GM12878 (cell line): Measurements from ENCODE around the gene PIGU. TPM values are rescaled to one million over a fixed set of nuclear protein-coding genes. Genes with fewer than 3 reads are reported as not detected.

Source experiments
- BCLAF1 ChIP-seq: fragments of 450-650 bp; IDR thresholded peaks from 2 replicates; pipeline ENCODE4 v1.6.1; 2017; ENCODE audit warnings: antibody characterized with exemption, mild to moderate bottlenecking, moderate library complexity
- NKRF ChIP-seq: fragments of 450-650 bp; conservative IDR thresholded peaks from 2 replicates; pipeline ENCODE4 v1.6.1; 2017; ENCODE audit warnings: mild to moderate bottlenecking, moderate library complexity
- polyA plus RNA-seq, 11 experiments: library from polyadenylated mRNA; depleted of rRNA in 4 of 11; unstranded in 6 of 11; stranded (reverse) in 5 of 11; fragments of >200 nt; fragmentation: Nextera tagmentation in 4 of 11; fragmentation: Illumina TruSeq in 1 of 11; extraction: Ambion mirVana in 4 of 11; extraction: Trizol in 1 of 11; gene quantifications; 1 replicate in 1 of 11; 2 replicates in 10 of 11; pipeline versions ENCODE4 v1.2.1 to v1.2.3, GENCODE V29; 2011 to 2016; ENCODE audit warnings: inconsistent platforms in 2 of 11, missing spikeins in 2 of 11, low read depth in 1 of 11
- total RNA-seq, 4 experiments: library from RNA; depleted of rRNA in 3 of 4; stranded (reverse); fragments of >200 nt in 3 of 4; fragmentation: Illumina TruSeq in 1 of 4; extraction: Trizol in 1 of 4; gene quantifications; 2 replicates each; pipeline versions ENCODE4 v1.2.1 to v1.2.3, GENCODE V29; 2013 to 2021

Gene PIGU
- total and polyA plus RNA-seq, 10 of the 15 experiments (the other 5 are each of a cell fraction or from before 2014, with no cell fraction given) = 4.1 to 88.2 (median 25.0) TPM

- TF ChIP-seq BCLAF1 (no peak), NKRF (peak; percentile 74)
Observed at GRCh38 chr20:34516247-34517113, 160.4 kb downstream of the PIGU start, which contains the start of gene DYNLRB1 (continued).
